Caco-2 (cell line): ENCODE measurements around the gene COMMD10. TPM values are rescaled to one million over a fixed set of nuclear protein-coding genes. Genes with fewer than 3 reads are reported as not detected.

ENCODE experiments used
- BruUV-seq: library from RNA; stranded (reverse); fragments of 400-500 nt; replicated peaks from 2 replicates; lab custom pipeline; 2021; lab: Mats Ljungman, UMichigan
- CTCF ChIA-PET: fragments of 300-600 bp; sonication (Branson Sonifier 250); formaldehyde crosslinking; loops from one replicate; lab custom pipeline; 2022; ENCODE audit warnings: antibody characterized with exemption; lab: Charles Lee
- POLR2A ChIA-PET: fragments of 300-600 bp; sonication (Branson Sonifier 250); formaldehyde crosslinking; loops from one replicate; lab custom pipeline; 2022; ENCODE audit warnings: antibody characterized with exemption; lab: Charles Lee
- DNase-seq, 2 experiments: peaks; one replicate each; pipeline versions ENCODE4 v3.0.0 to v3.0.0-alpha.2; 2020 to 2022
- H3K27me3 ChIP-seq: replicated peaks from 2 replicates; pipeline ENCODE4 v1.6.0; 2011; ENCODE audit warnings: low read length; ENCODE audit not compliant: control insufficient read depth, insufficient read depth
- H3K36me3 ChIP-seq: 2 replicates; pipeline ENCODE4 v1.5.1; 2011; ENCODE audit warnings: low read length; ENCODE audit not compliant: control insufficient read depth, insufficient read depth
- H3K4me1 ChIP-seq: fragments of 250-450 bp; sonication (Bioruptor Pico); 2 replicates; pipeline ENCODE4 v1.5.1; 2020; ENCODE audit warnings: mild to moderate bottlenecking
- H3K4me3 ChIP-seq: 2 replicates; pipeline ENCODE4 v1.5.1; 2011; ENCODE audit warnings: low read depth, mild to moderate bottlenecking, control low read depth, low read length
- H3K9me3 ChIP-seq: fragments of 250-450 bp; sonication (Bioruptor Pico); 2 replicates; pipeline ENCODE4 v1.5.1; 2020; ENCODE audit warnings: mild to moderate bottlenecking, moderate library complexity
- H3K27ac Mint-ChIP-seq: one replicate; pipeline ENCODE4 v1.8.0; 2022; ENCODE audit warnings: mixed read lengths; ENCODE audit not compliant: unreplicated experiment
- H3K27me3 Mint-ChIP-seq: one replicate; pipeline ENCODE4 v1.8.0; 2022; ENCODE audit warnings: mixed read lengths; ENCODE audit not compliant: insufficient read depth, unreplicated experiment
- H3K36me3 Mint-ChIP-seq: one replicate; pipeline ENCODE4 v1.8.0; 2022; ENCODE audit warnings: mild to moderate bottlenecking, mixed read lengths; ENCODE audit not compliant: insufficient read depth, unreplicated experiment
- H3K4me1 Mint-ChIP-seq: one replicate; pipeline ENCODE4 v1.8.0; 2022; ENCODE audit warnings: low read depth, mixed read lengths; ENCODE audit not compliant: unreplicated experiment
- H3K4me3 Mint-ChIP-seq: one replicate; pipeline ENCODE4 v1.8.0; 2022; ENCODE audit warnings: mild to moderate bottlenecking, moderate library complexity, mixed read lengths; ENCODE audit not compliant: unreplicated experiment
- H3K9me3 Mint-ChIP-seq: one replicate; pipeline ENCODE4 v1.8.0; 2022; ENCODE audit warnings: mixed read lengths; ENCODE audit not compliant: unreplicated experiment
- CTCF ChIP-seq, 2 experiments: fragments of 200-600 bp in 1 of 2; IDR thresholded peaks; 1 replicate in 1 of 2; 2 replicates in 1 of 2; pipeline versions ENCODE4 v1.5.1 to v1.8.0; 2011 to 2022; ENCODE audit warnings: antibody characterized with exemption in 1 of 2, control low read depth in 1 of 2, inconsistent platforms in 1 of 2, low read depth in 1 of 2, low read length in 1 of 2, mild to moderate bottlenecking in 1 of 2, moderate library complexity in 1 of 2; ENCODE audit not compliant: insufficient read depth in 1 of 2, severe bottlenecking in 1 of 2, unreplicated experiment in 1 of 2
- intact Hi-C: fragments of 100-400 bp; cut with micrococcal nuclease; formaldehyde crosslinking; loops from one replicate; pipeline ENCODE4 v1.10.0; 2022; ENCODE audit not compliant: unreplicated experiment
- total RNA-seq: library from RNA; stranded (reverse); gene quantifications from 2 replicates; pipeline ENCODE4 v1.2.3, GENCODE V29; 2022

Gene COMMD10
- total RNA-seq, 1 experiment from 2014 or later = 26.4 TPM

- Mint-ChIP-seq H3K27ac (no peak overlapping the region), H3K4me1 (peaks cover 8% of the 10 kb centered on the region), H3K9me3 (peaks cover 11% of the 10 kb centered on the region), H3K36me3 (no peaks in the 10 kb centered on the region), H3K4me3 (no peak overlapping the region), H3K27me3 (no peaks in the 10 kb centered on the region)
- intact Hi-C loops = no loop called here
- POLR2A ChIA-PET = no interaction called here
- CTCF ChIA-PET = no interaction called here
- no TSS peak for BruUV-seq
- TF ChIP-seq CTCF (IDR thresholded peaks at IDR 0.05; ENCODE audit: insufficient read depth in 1 of 2, low read depth in 1 of 2, low read length in 1 of 2, severe bottlenecking in 1 of 2, unreplicated experiment in 1 of 2) = no peak
- H3K9me3 ChIP-seq = no peaks in the 10 kb centered on the region
- DNase-seq = no peak
- no peaks in the 10 kb centered on the region for H3K27me3 ChIP-seq
- H3K36me3 ChIP-seq = no peaks in the 10 kb centered on the region
- H3K4me3 ChIP-seq = no peak overlapping the region
- H3K4me1 ChIP-seq = peaks cover 9% of the 10 kb centered on the region
Measured at GRCh38 chr5:116234681-116235080, 149.9 kb downstream of the COMMD10 start.

GRCh38 chr5:116237917-116238500 lies 153.2 kb downstream of the COMMD10 start:
- Mint-ChIP-seq H3K36me3 (no peaks in the 10 kb centered on the region), H3K27me3 (no peaks in the 10 kb centered on the region), H3K4me3 (no peak overlapping the region), H3K27ac (no peak overlapping the region), H3K9me3 (peaks cover 19% of the 10 kb centered on the region), H3K4me1 (peaks cover 8% of the 10 kb centered on the region)
- CTCF ChIA-PET = no interaction called here
- TF ChIP-seq CTCF (IDR thresholded peaks at IDR 0.05; ENCODE audit: insufficient read depth in 1 of 2, low read depth in 1 of 2, low read length in 1 of 2, severe bottlenecking in 1 of 2, unreplicated experiment in 1 of 2) = peak; percentile 14 to 17
- no peak overlapping the region for H3K4me3 ChIP-seq
- no peaks in the 10 kb centered on the region for H3K9me3 ChIP-seq
- POLR2A ChIA-PET = no interaction called here
- peak in 1 of 2 experiments; percentile 2 for DNase-seq
- no peaks in the 10 kb centered on the region for H3K36me3 ChIP-seq
- intact Hi-C loops = no loop called here
- no TSS peak for BruUV-seq
- no peaks in the 10 kb centered on the region for H3K27me3 ChIP-seq
- peaks cover 9% of the 10 kb centered on the region for H3K4me1 ChIP-seq

GRCh38 chr5:116242343-116242742 lies 157.5 kb downstream of the COMMD10 start:
- H3K4me1 Mint-ChIP-seq = no peaks in the 10 kb centered on the region
- ChIA-PET POLR2A (no interaction called here), CTCF (no interaction called here)
- H3K27ac Mint-ChIP-seq = no peak overlapping the region
- no peaks in the 10 kb centered on the region for H3K27me3 Mint-ChIP-seq
- no peaks in the 10 kb centered on the region for H3K27me3 ChIP-seq
- 0 out of 2 replicates have a peak, but pooled peaks cover 6% of the 10 kb centered on the region for H3K9me3 ChIP-seq
- no peak overlapping the region for H3K4me3 ChIP-seq
- H3K4me1 ChIP-seq = no peaks in the 10 kb centered on the region
- no peak overlapping the region for H3K4me3 Mint-ChIP-seq
- intact Hi-C loops = no loop called here
- H3K36me3 ChIP-seq = no peaks in the 10 kb centered on the region
- H3K36me3 Mint-ChIP-seq = no peaks in the 10 kb centered on the region
- no TSS peak for BruUV-seq
- no peak for DNase-seq
- H3K9me3 Mint-ChIP-seq = peaks cover 19% of the 10 kb centered on the region
- TF ChIP-seq CTCF (IDR thresholded peaks at IDR 0.05; ENCODE audit: insufficient read depth in 1 of 2, low read depth in 1 of 2, low read length in 1 of 2, severe bottlenecking in 1 of 2, unreplicated experiment in 1 of 2) = no peak
